Lung (tissue), 16 donors: ENCODE data around the gene FAM124B. TPM values are rescaled to one million over a fixed set of nuclear protein-coding genes. Genes with fewer than 3 reads are reported as not detected.

Experiments
- ATAC-seq: fragments of 200-7000 bp; cut with Tn5 transposase; one replicate; pipeline ENCODE4 v1.9.1; 2020; ENCODE audit warnings: moderate number of reproducible peaks; ENCODE audit not compliant: insufficient read depth, low FRiP score
- DNase-seq, 3 donors: peaks; one replicate each; pipeline ENCODE4 v3.0.0-alpha.2; 2013 to 2017
- H3K27ac ChIP-seq, 2 donors: one replicate each; pipeline ENCODE4 v1.5.1; 2013; ENCODE audit warnings: mild to moderate bottlenecking in 2 of 2, moderate library complexity in 2 of 2, control low read depth in 1 of 2, inconsistent platforms in 1 of 2, low read depth in 1 of 2, low read length in 1 of 2
- H3K27me3 ChIP-seq, 3 donors: one replicate each; pipeline ENCODE4 v1.5.1; 2013; ENCODE audit warnings: low read length in 2 of 3; ENCODE audit not compliant: control insufficient read depth in 3 of 3, insufficient read depth in 3 of 3
- H3K36me3 ChIP-seq, 4 donors: one replicate each; pipeline ENCODE4 v1.5.1; 2013; ENCODE audit warnings: low read length in 4 of 4, mild to moderate bottlenecking in 1 of 4, moderate library complexity in 1 of 4; ENCODE audit not compliant: control insufficient read depth in 4 of 4, insufficient read depth in 4 of 4
- H3K4me1 ChIP-seq, 5 donors: one replicate each; pipeline ENCODE4 v1.5.1; 2013; ENCODE audit warnings: low read length in 5 of 5, mild to moderate bottlenecking in 2 of 5, moderate library complexity in 1 of 5; ENCODE audit not compliant: control insufficient read depth in 5 of 5, insufficient read depth in 5 of 5
- H3K4me3 ChIP-seq: one replicate; pipeline ENCODE4 v1.5.1; 2013; ENCODE audit warnings: mild to moderate bottlenecking, control low read depth, moderate library complexity
- H3K9ac ChIP-seq, 2 donors: one replicate each; pipeline ENCODE4 v1.5.1; 2013; ENCODE audit warnings: low read length in 2 of 2, control low read depth in 1 of 2; ENCODE audit not compliant: insufficient read depth in 1 of 2
- H3K9me3 ChIP-seq, 4 donors: one replicate each; pipeline ENCODE4 v1.5.1; 2013; ENCODE audit warnings: low read length in 3 of 4, mild to moderate bottlenecking in 1 of 4, moderate library complexity in 1 of 4; ENCODE audit not compliant: control insufficient read depth in 4 of 4, insufficient read depth in 3 of 4
- CTCF ChIP-seq: IDR thresholded peaks from 2 replicates; pipeline ENCODE4 v1.5.1; 2012; ENCODE audit warnings: mild to moderate bottlenecking; ENCODE audit errors: control extremely low read depth, extremely low read depth
- WGBS, 2 donors: extraction: QIAGEN DNeasy Blood & Tissue Kit; methylation state at CpG; one replicate each; pipeline ENCODE4 v1.1.7; 2013; 5-methylcytosine and 5-hydroxymethylcytosine counted together
- long read RNA-seq, 5 donors: transcript quantifications; one replicate each; lab custom pipeline, GENCODE V29; 2026
- polyA plus RNA-seq, 2 donors: library from polyadenylated mRNA; stranded (reverse); fragments of 200-250 nt; gene quantifications; one replicate each; pipeline ENCODE4 v1.2.1, GENCODE V29; 2013
- total RNA-seq, 2 donors: library from RNA; depleted of rRNA in 1 of 2; stranded (reverse); fragments of >200 nt in 1 of 2; gene quantifications; one replicate each; pipeline ENCODE4 v1.2.1, GENCODE V29; 2014 to 2021
- donor health status: control.
- donor health status: control.
- donor health status: Bipolar disorder and iron deficiency.
- donor health status: healthy.
- donor health status: DM: yes; HTN: yes; CAD: no.

FAM124B gene, protein sequence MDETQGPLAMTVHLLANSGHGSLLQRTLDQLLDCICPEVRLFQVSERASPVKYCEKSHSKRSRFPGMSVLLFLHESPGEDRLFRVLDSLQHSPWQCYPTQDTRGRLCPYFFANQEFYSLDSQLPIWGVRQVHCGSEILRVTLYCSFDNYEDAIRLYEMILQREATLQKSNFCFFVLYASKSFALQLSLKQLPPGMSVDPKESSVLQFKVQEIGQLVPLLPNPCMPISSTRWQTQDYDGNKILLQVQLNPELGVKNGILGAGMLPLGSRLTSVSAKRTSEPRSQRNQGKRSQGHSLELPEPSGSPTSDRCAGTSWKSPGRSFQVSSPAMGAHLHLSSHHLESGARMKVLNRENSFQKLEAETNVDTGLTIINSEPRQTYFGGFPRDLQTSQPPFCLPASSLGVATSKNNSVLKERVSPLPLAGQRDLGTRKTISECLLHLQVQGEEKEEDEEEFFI
- total RNA-seq (10 to 100 TPM in 1 of 2 donors, 1 to 10 TPM in 1; 1.6 to 21.4 TPM), polyA plus RNA-seq (1 to 10 TPM in 1 of 2 donors, under 1 TPM in 1; 0.71 to 1.8 TPM)
- long read RNA-seq, donor 1, partial matches to known transcripts, result 0 of 8 reads
- long read RNA-seq, donor 1, other reads (novel, unspliced or antisense), result 0 of 8 reads
- long read RNA-seq, donor 2, partial matches to known transcripts, result 0 of 5 reads
- long read RNA-seq, donor 2, other reads (novel, unspliced or antisense), result 0 of 5 reads
- long read RNA-seq, donor 3, partial matches to known transcripts, result 0 of 2 reads
- long read RNA-seq, donor 3, other reads (novel, unspliced or antisense), result 0 of 2 reads
- long read RNA-seq, donor 4, partial matches to known transcripts, result 0 of 1 reads
- long read RNA-seq, donor 4, other reads (novel, unspliced or antisense), result 0 of 1 reads
- long read RNA-seq, donor 5, transcript FAM124B-202 (3 exons, 2,594 nt), result minor isoform, 5 of 19 reads
- long read RNA-seq, donor 5, transcript FAM124B-203 (2 exons, 2,509 nt), result major isoform, 8 of 19 reads
- long read RNA-seq, donor 5, partial matches to known transcripts, result 6 of 19 reads
- long read RNA-seq, donor 5, other reads (novel, unspliced or antisense), result 0 of 19 reads

GRCh38 chr2:224401641-224402342, at the start of gene FAM124B:
FAM124B (minus strand) TSS chr2:224402107; CDS start chr2:224401768, 339 bp downstream.
- peak within 1 kb of the TSS; percentile 21 for H3K4me3 ChIP-seq
- peaks cover 0 to 4% (median 0%) of the 10 kb centered on the region in 5 donors for H3K4me1 ChIP-seq
- no peaks in the 10 kb centered on the region for H3K27me3 ChIP-seq
- peaks cover 0 to 8% (median 0%) of the 10 kb centered on the region in 4 donors for H3K9me3 ChIP-seq
- no peak for TF ChIP-seq CTCF
- peak within 1 kb of the TSS; percentile 6 to 67 for H3K27ac ChIP-seq
- no peaks in the 10 kb centered on the region for H3K36me3 ChIP-seq
- ATAC-seq, result peak; percentile 82
- DNase-seq, result peak; percentile 73 to 85 (median 78)
- peak within 1 kb of the TSS; percentile 33 to 51 for H3K9ac ChIP-seq
- 10 to 17% methylated on average over 19 of the region's 19 CpGs for WGBS, 2 donors

- no peak overlapping the region for H3K4me3 ChIP-seq
- no peaks in the 10 kb centered on the region for H3K36me3 ChIP-seq
- DNase-seq (peak in 2 of 3 donors; percentile 38 to 51), ATAC-seq (no peak)
- 48 to 55% methylated on average over 4 of the region's 4 CpGs for WGBS, 2 donors
- no peaks in the 10 kb centered on the region for H3K27me3 ChIP-seq
- no peaks in the 10 kb centered on the region for H3K9me3 ChIP-seq
- H3K27ac ChIP-seq, result no peak overlapping the region
- no peak overlapping the region for H3K9ac ChIP-seq
- H3K4me1 ChIP-seq, result no peaks in the 10 kb centered on the region
- peak; percentile 37 for TF ChIP-seq CTCF
Observed at GRCh38 chr2:224449212-224450147, 47.6 kb upstream of the FAM124B start.

GRCh38 chr2:224448236-224448635, 46.3 kb upstream of the FAM124B start:
- TF ChIP-seq CTCF, result no peak
- 93 to 97% methylated on average over 1 of the region's 1 CpG for whole genome bisulfite sequencing, 2 donors

More at GRCh38 chr2:224448236-224448635, 46.3 kb upstream of the FAM124B start:
- H3K4me3 ChIP-seq, result no peak overlapping the region
- no peaks in the 10 kb centered on the region for H3K9me3 ChIP-seq
- no peaks in the 10 kb centered on the region for H3K27me3 ChIP-seq
- H3K4me1 ChIP-seq, result peaks cover 0 to 4% (median 0%) of the 10 kb centered on the region in 5 donors
- H3K27ac ChIP-seq, result no peak overlapping the region
- DNase-seq, result no peak
- H3K9ac ChIP-seq, result no peak overlapping the region
- H3K36me3 ChIP-seq, result no peaks in the 10 kb centered on the region
- ATAC-seq, result no peak
